ENCODE measurements around the gene ORC1.

Gene ORC1

DNA sequence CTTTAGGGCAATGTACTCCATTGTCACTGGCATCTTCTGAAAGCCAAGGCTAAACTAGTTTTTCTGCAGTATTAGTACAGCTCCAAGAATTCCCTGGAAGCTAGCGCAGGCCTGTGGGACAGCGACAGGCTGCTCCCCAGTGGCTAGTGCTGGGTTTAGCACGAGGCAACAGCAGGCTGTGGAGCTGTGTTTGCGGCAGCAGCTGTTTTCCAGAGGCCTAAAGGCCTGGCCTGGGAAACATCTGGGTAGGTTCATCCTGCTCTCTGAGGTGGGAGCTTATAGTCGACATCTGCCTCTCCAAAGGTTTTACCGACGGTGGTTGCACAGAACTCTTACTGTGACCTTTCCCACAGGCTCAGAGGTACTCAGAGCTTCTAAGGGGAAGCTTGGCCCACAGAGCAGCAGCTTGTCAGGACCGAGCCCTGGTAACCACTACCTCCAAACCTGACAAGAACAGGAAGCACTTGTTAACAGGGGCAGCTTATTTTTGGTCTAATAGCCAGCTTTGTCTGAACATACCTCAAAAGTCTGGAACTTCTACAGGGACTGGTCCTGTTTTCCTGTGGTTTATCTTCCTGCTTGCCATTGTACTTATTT lies 55.4 kb downstream of the ORC1 start:
- no peak for DNase-seq (ENCODE audit: low read depth, low spot score)

DNA sequence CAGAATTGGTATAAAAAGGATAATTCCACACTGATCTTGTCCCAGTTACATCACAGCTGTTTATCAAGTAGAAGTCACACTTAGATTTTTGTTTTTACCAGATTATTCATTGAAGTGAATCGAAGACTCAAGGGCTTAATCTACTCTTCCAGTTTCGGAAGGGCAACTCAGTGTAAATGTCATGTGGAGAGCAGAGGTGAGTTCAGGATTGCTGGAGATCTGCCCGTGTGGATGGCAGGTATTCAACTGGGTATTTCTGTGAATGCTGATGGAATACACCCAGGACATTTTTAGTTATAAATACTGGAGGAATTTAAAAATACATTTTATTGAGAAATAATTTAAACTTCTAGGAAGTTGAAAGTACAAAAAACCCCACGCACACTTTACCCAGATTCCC lies 57.6 kb downstream of the ORC1 start:
- H3K27ac ChIP-seq = no peak overlapping the region
- DNase-seq (ENCODE audit: low read depth, low spot score) = no peak

More for the DNA sequence above, 55.4 kb downstream of the ORC1 start:
- no peak overlapping the region for H3K27ac ChIP-seq

GRCh38 chr1:52345252-52345651 lies 59.0 kb downstream of the ORC1 start:
- DNase-seq (ENCODE audit: low read depth, low spot score) = no peak
- H3K27ac ChIP-seq = no peak overlapping the region

- no peak for DNase-seq (ENCODE audit: low read depth, low spot score)
- H3K27ac ChIP-seq = no peak overlapping the region
Observed at GRCh38 chr1:52343979-52344378, 60.2 kb downstream of the ORC1 start.

GRCh38 chr1:52341655-52342260 lies 62.5 kb downstream of the ORC1 start:
- DNase-seq (ENCODE audit: low read depth, low spot score) = no peak
- no peak overlapping the region for H3K27ac ChIP-seq

DNA sequence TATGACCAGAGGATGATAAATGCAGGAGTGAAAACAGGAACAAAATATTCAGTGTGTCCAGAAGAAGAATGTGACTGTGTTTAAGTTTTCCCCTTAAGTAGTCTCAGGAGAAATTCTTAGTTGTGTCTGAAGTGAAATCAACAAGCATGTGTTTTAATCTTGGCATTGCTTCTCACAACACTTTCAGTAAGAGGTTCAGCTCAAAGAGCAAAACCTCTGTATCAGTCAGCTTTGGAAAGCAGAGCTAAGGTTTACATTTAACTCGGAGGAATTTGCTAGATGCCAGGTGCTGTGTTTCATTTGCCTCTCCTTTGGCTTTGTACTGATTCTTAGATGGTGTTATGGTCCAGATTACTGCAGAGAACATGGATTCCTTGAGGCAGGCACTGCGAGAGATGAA lies 66.8 kb downstream of the ORC1 start:
- DNase-seq (ENCODE audit: low read depth, low spot score) = no peak
- no peak overlapping the region for H3K27ac ChIP-seq

- DNase-seq (ENCODE audit: low read depth, low spot score) = no peak
- H3K27ac ChIP-seq = no peak overlapping the region
Observed at GRCh38 chr1:52334906-52335528, 69.2 kb downstream of the ORC1 start.

DNA sequence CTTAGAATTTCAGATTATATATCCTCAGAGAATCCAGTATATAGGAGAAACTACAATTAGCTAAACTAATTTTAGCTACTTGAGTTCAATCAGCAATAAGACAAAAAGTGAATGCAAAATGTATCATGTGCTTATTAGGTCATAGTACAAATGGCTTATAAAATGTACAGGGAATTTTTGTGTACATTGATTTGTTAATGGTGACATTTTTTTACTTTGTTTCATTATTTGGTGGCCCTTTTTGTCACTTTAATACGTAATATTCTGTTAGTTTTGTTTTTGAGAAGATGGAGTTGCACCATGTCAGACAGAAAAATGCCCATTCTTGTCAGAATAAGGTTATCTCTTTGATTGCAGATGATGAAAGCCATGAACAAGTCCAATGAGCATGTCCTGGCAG lies 71.8 kb downstream of the ORC1 start:
- DNase-seq (ENCODE audit: low read depth, low spot score) = no peak
- H3K27ac ChIP-seq = peak overlapping the region; percentile 2

GRCh38 chr1:52328615-52329014 lies 75.6 kb downstream of the ORC1 start:
- no peak overlapping the region for H3K27ac ChIP-seq
- DNase-seq (ENCODE audit: low read depth, low spot score) = no peak

- DNase-seq (ENCODE audit: low read depth, low spot score) = no peak
- H3K27ac ChIP-seq = no peak overlapping the region
Observed at GRCh38 chr1:52325786-52326185, 78.4 kb downstream of the ORC1 start.

DNA sequence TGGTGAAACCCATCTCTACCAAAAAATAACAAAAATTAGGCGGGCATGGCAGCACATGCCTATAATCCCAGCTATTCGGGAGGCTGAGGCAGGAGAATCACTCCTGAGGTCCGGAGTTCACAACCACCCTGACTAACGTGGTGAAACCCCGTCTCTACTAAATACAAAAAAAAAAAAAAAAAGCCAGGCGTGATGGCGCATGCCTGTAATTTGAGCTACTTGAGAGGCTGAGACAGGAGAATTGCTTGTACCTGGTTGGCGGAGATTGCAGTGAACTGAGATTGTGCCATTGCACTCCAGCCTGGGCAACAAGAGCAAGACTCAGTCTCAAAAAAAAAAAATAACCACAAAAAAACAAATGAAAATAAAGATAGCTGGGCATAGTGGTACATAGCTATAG lies 80.5 kb downstream of the ORC1 start:
- no peak for DNase-seq (ENCODE audit: low read depth, low spot score)
- no peak overlapping the region for H3K27ac ChIP-seq

Measured in epithelial cell of prostate (primary cell).